Neuronal stem cell (in vitro differentiated cells): ENCODE measurements around the gene LRIG1.

Experiments used
- DNase-seq: peaks from one replicate; pipeline ENCODE4 v3.0.0-alpha.2; 2013; ENCODE audit warnings: low spot score
- H2AFZ ChIP-seq: one replicate; pipeline ENCODE4 v1.6.1; 2013; ENCODE audit warnings: mild to moderate bottlenecking, low read length, inconsistent platforms
- H2AK5ac ChIP-seq: 2 replicates; pipeline ENCODE4 v1.6.1; 2013; ENCODE audit warnings: low read depth, mild to moderate bottlenecking, inconsistent platforms, low read length, moderate library complexity, mixed read lengths
- H2BK120ac ChIP-seq: 2 replicates; pipeline ENCODE4 v1.6.1; 2013; ENCODE audit warnings: low read depth, mild to moderate bottlenecking, inconsistent platforms, low read length, moderate library complexity, mixed read lengths
- H2BK12ac ChIP-seq: one replicate; pipeline ENCODE4 v1.6.1; 2013; ENCODE audit warnings: low read length, inconsistent platforms
- H2BK15ac ChIP-seq: 2 replicates; pipeline ENCODE4 v1.6.1; 2013; ENCODE audit warnings: mild to moderate bottlenecking, low read length, inconsistent platforms, mixed read lengths
- H2BK5ac ChIP-seq: one replicate; pipeline ENCODE4 v1.6.1; 2013; ENCODE audit warnings: inconsistent platforms, mild to moderate bottlenecking, low read length, moderate library complexity
- H3K14ac ChIP-seq: one replicate; pipeline ENCODE4 v1.6.1; 2013; ENCODE audit warnings: low read length, inconsistent platforms
- H3K18ac ChIP-seq: 2 replicates; pipeline ENCODE4 v1.6.1; 2013; ENCODE audit warnings: low read length, inconsistent platforms
- H3K23ac ChIP-seq: 2 replicates; pipeline ENCODE4 v1.6.1; 2013; ENCODE audit warnings: low read depth, mild to moderate bottlenecking, mixed read lengths, low read length, inconsistent platforms; ENCODE audit not compliant: poor library complexity
- H3K27ac ChIP-seq: replicated peaks from 3 replicates; pipeline ENCODE4 v1.5.1; 2013; ENCODE audit warnings: low read length, inconsistent platforms
- H3K27me3 ChIP-seq, 3 experiments: 2 replicates each; pipeline ENCODE4 v1.6.1; 2013; ENCODE audit warnings: low read length in 3 of 3, mild to moderate bottlenecking in 2 of 3, inconsistent platforms in 1 of 3, low read depth in 1 of 3, mixed read lengths in 1 of 3, moderate library complexity in 1 of 3; ENCODE audit not compliant: control insufficient read depth in 3 of 3, insufficient read depth in 3 of 3
- H3K36me3 ChIP-seq, 2 donors: replicated peaks in 1 of 2; 2 replicates each; pipeline ENCODE4 v1.6.1; 2013; ENCODE audit warnings: low read length in 2 of 2; ENCODE audit not compliant: control insufficient read depth in 2 of 2, insufficient read depth in 2 of 2
- H3K4ac ChIP-seq: 2 replicates; pipeline ENCODE4 v1.6.1; 2013; ENCODE audit warnings: inconsistent platforms, mild to moderate bottlenecking, low read length, moderate library complexity
- H3K4me1 ChIP-seq, 2 donors: 1 replicate in 1 of 2; 2 replicates in 1 of 2; pipeline ENCODE4 v1.6.1; 2013; ENCODE audit warnings: low read length in 2 of 2, low read depth in 1 of 2; ENCODE audit not compliant: control insufficient read depth in 2 of 2, insufficient read depth in 1 of 2
- H3K4me2 ChIP-seq: one replicate; pipeline ENCODE4 v1.6.1; 2013; ENCODE audit warnings: mild to moderate bottlenecking, low read length, inconsistent platforms; ENCODE audit not compliant: insufficient read depth, poor library complexity, severe bottlenecking
- H3K4me3 ChIP-seq, 2 donors: 2 replicates each; pipeline ENCODE4 v1.5.1; 2013; ENCODE audit warnings: low read length in 2 of 2, mild to moderate bottlenecking in 2 of 2, inconsistent platforms in 1 of 2, moderate library complexity in 1 of 2
- H3K79me1 ChIP-seq: one replicate; pipeline ENCODE4 v1.6.1; 2013; ENCODE audit warnings: low read depth, mild to moderate bottlenecking, inconsistent platforms, low read length, moderate library complexity
- H3K9ac ChIP-seq: one replicate; pipeline ENCODE4 v1.6.1; 2013; ENCODE audit warnings: mild to moderate bottlenecking, low read depth, low read length, inconsistent platforms; ENCODE audit not compliant: poor library complexity
- H3K9me3 ChIP-seq, 2 donors: replicated peaks in 1 of 2; 2 replicates each; pipeline versions ENCODE3 to v1.6.1; 2013; ENCODE audit warnings: low read length in 2 of 2, mild to moderate bottlenecking in 2 of 2, inconsistent platforms in 1 of 2, low read depth in 1 of 2, mixed read lengths in 1 of 2, moderate library complexity in 1 of 2; ENCODE audit not compliant: control insufficient read depth in 2 of 2, insufficient read depth in 1 of 2
- H4K8ac ChIP-seq: one replicate; pipeline ENCODE4 v1.6.1; 2013; ENCODE audit warnings: low read depth, mild to moderate bottlenecking, inconsistent platforms, low read length, moderate library complexity
- H4K91ac ChIP-seq: one replicate; pipeline ENCODE4 v1.6.1; 2013; ENCODE audit warnings: low read length, low read depth, mild to moderate bottlenecking, inconsistent platforms; ENCODE audit not compliant: poor library complexity
- WGBS, 2 donors: extraction: QIAGEN DNeasy Blood & Tissue Kit; methylation state at CpG; one replicate each; pipeline ENCODE4 v1.1.7; 2013; ENCODE audit warnings: missing lambda C conversion rate in 2 of 2, mixed read lengths in 1 of 2; ENCODE audit not compliant: insufficient read length in 2 of 2, insufficient replicate concordance in 1 of 2; ENCODE audit errors: extremely low coverage in 2 of 2; 5-methylcytosine and 5-hydroxymethylcytosine counted together

LRIG1 gene

DNA sequence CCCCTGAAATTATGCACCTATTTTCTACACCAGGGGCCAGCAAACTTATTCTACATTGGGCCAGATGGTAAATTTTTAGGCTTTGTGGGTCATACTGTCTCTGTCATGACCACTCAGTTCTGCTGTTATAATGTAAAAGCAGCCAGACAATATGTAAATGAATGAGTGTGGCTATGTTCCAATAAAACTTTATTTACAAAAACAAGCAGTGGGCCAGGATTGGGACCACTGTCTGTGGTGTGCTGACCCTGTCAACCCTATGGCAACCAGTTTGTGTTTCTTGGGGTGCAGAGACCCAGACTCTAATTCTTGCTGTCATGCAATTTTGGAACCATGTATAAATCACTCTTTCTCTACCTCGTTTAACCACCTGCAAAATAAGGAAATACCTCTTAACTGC, 74.7 kb downstream of the LRIG1 start:
- Histone ChIP-seq H2BK120ac (no peak overlapping the region), H3K9ac (no peak overlapping the region), H2AK5ac (no peak overlapping the region), H3K4me1 (peaks cover 0 to 15% of the 10 kb centered on the region in 2 donors), H3K36me3 (peaks cover 50 to 64% of the 10 kb centered on the region in 2 donors), H2BK5ac (no peak overlapping the region), H2BK12ac (no peak overlapping the region), H3K14ac (no peak overlapping the region), H3K4ac (no peak overlapping the region), H3K27me3 (no peaks in the 10 kb centered on the region), H3K4me2 (no peak overlapping the region), H3K27ac (no peak overlapping the region), H3K79me1 (peaks cover 12% of the 10 kb centered on the region), H4K8ac (no peak overlapping the region), H3K18ac (no peak overlapping the region), H3K9me3 (peaks cover 16 to 42% of the 10 kb centered on the region in 2 donors), H3K4me3 (no peak overlapping the region), H2BK15ac (no peak overlapping the region), H4K91ac (no peak overlapping the region), H3K23ac (no peak overlapping the region), H2AFZ (no peak overlapping the region)
- WGBS, 2 donors = no CpG with 5 or more reads among the region's 1 CpG
- no peak for DNase-seq

DNA sequence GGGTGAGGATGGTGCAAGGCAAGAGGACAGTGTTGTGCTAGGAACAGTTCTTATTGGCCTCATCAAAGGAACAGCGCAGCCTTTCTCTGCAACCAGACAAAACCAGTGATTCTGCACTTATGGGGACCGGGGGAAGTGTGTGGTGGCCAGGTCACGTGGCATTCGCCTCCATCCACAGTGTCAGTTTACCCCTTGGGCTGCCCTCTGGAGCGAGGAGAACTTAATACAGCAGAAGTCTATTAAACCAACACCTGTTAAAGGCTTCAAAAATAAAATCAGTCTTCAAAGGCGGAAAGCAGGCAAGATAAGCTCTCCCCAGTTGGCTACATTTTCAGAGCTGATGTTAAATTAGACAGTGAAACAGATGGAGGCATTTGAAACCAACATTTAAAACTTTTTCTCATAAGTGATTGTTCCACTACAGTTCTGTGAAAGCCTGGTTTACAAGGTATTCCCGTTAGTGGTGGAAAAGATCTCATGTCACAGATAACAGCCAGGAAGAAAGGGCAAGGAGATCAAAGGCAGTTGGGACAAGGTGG, 75.2 kb downstream of the LRIG1 start:
- Histone ChIP-seq H2BK12ac (no peak overlapping the region), H2AFZ (no peak overlapping the region), H4K8ac (no peak overlapping the region), H3K4me2 (no peak overlapping the region), H2BK120ac (no peak overlapping the region), H3K4me1 (peaks cover 0 to 13% of the 10 kb centered on the region in 2 donors), H2BK5ac (no peak overlapping the region), H2AK5ac (no peak overlapping the region), H3K18ac (no peak overlapping the region), H3K9me3 (peaks cover 16 to 46% of the 10 kb centered on the region in 2 donors), H3K27ac (no peak overlapping the region), H4K91ac (no peak overlapping the region), H3K79me1 (peaks cover 8% of the 10 kb centered on the region), H3K4ac (no peak overlapping the region), H3K14ac (no peak overlapping the region), H3K9ac (no peak overlapping the region), H3K23ac (no peak overlapping the region), H3K4me3 (no peak overlapping the region), H2BK15ac (no peak overlapping the region), H3K27me3 (no peaks in the 10 kb centered on the region), H3K36me3 (peaks cover 50 to 64% of the 10 kb centered on the region in 2 donors)
- DNase-seq = no peak
- no CpG with 5 or more reads among the region's 7 CpGs for WGBS, 2 donors

DNA sequence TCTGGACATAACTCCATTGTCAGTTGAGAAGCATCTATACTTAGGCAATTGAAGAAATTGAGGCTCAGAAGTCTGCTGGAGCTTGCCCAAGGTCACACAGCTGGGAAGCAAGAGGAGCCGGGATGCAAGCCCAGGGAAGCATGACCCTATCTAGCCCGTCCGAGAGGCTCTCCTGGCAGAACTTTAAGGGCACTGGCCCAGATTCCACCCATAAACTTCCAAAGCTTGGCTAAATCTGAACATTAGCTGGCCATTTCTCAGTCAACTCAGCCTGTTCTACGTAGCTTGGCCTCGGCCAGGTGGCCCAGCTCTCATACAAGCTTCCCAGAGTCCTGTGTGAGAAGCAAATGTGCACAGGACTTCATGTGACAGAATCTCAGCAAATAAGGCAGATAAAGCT, 75.8 kb downstream of the LRIG1 start:
- DNase-seq = no peak
- no peak overlapping the region for H2BK12ac ChIP-seq
- H2BK5ac ChIP-seq = no peak overlapping the region
- H3K23ac ChIP-seq = no peak overlapping the region
- WGBS, 2 donors = no CpG with 5 or more reads among the region's 5 CpGs
- H3K14ac ChIP-seq = no peak overlapping the region
- H4K91ac ChIP-seq = no peak overlapping the region
- H3K79me1 ChIP-seq = peaks cover 8% of the 10 kb centered on the region
- no peak overlapping the region for H4K8ac ChIP-seq
- H2BK15ac ChIP-seq = no peak overlapping the region
- no peak overlapping the region for H3K18ac ChIP-seq
- peaks cover 53 to 64% of the 10 kb centered on the region in 2 donors for H3K36me3 ChIP-seq
- no peaks in the 10 kb centered on the region for H3K27me3 ChIP-seq
- no peak overlapping the region for H2AFZ ChIP-seq
- no peak overlapping the region for H3K27ac ChIP-seq
- no peak overlapping the region for H3K4ac ChIP-seq
- H3K9me3 ChIP-seq = peaks cover 16 to 52% of the 10 kb centered on the region in 2 donors
- no peak overlapping the region for H2AK5ac ChIP-seq
- no peak overlapping the region for H3K4me3 ChIP-seq
- H3K9ac ChIP-seq = no peak overlapping the region
- H3K4me1 ChIP-seq = peaks cover 0 to 9% of the 10 kb centered on the region in 2 donors
- no peak overlapping the region for H3K4me2 ChIP-seq
- H2BK120ac ChIP-seq = no peak overlapping the region

DNA sequence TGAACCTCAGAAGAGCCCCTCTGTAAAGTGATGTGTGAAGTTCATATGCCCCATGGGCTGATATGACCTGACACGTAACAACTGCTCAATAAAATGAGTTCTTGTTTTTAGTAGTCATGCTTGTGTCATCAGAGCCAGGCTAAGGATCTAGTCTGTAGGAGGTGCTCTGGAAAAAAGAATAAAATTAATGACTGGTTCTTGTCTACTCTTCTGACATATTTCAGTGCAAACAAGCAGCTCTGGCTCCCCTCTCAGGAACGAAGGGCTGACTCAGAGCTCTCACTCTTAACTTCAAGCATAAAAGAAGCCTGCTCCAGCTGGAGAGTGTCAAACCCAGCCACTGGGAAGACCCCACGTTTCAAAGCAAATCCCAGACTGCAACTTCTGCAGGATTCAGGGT, 77.0 kb downstream of the LRIG1 start:
- WGBS, 2 donors = no CpG with 5 or more reads among the region's 3 CpGs

More for the DNA sequence above, 77.0 kb downstream of the LRIG1 start:
- H3K36me3 ChIP-seq = peaks cover 55 to 57% of the 10 kb centered on the region in 2 donors
- no peak overlapping the region for H3K18ac ChIP-seq
- no peak overlapping the region for H3K14ac ChIP-seq
- no peak overlapping the region for H4K8ac ChIP-seq
- H2AFZ ChIP-seq = no peak overlapping the region
- no peak overlapping the region for H2BK12ac ChIP-seq
- H3K4me3 ChIP-seq = no peak overlapping the region
- H3K4ac ChIP-seq = no peak overlapping the region
- no peak for DNase-seq
- peaks cover 11% of the 10 kb centered on the region for H3K79me1 ChIP-seq
- no peak overlapping the region for H2BK120ac ChIP-seq
- H3K4me2 ChIP-seq = no peak overlapping the region
- H2BK5ac ChIP-seq = no peak overlapping the region
- H3K23ac ChIP-seq = no peak overlapping the region
- no peak overlapping the region for H4K91ac ChIP-seq
- H3K27ac ChIP-seq = no peak overlapping the region
- peaks cover 16 to 60% of the 10 kb centered on the region in 2 donors for H3K9me3 ChIP-seq
- H3K27me3 ChIP-seq = no peaks in the 10 kb centered on the region
- H2BK15ac ChIP-seq = no peak overlapping the region
- H2AK5ac ChIP-seq = no peak overlapping the region
- H3K4me1 ChIP-seq = peaks cover 8 to 13% of the 10 kb centered on the region in 2 donors
- H3K9ac ChIP-seq = no peak overlapping the region
